Nucleus accumbens (tissue), 56 donors: ENCODE measurements around the gene SIGLEC8.
A peak's percentile ranks its signal among the peaks of the same experiment; 100 is the strongest.

Source experiments
- DNase-seq, 56 donors: peaks; one replicate each; lab custom pipeline; 2025; lab: John Stamatoyannopoulos, UW

The SIGLEC8 gene

GRCh38 chr19:51410950-51411748 is 47.1 kb downstream of the SIGLEC8 start:
- no peak for DNase-seq

GRCh38 chr19:51407511-51408131 is 50.6 kb downstream of the SIGLEC8 start:
- DNase-seq = peak in 1 of 56 donors; percentile 4

- no peak for DNase-seq
Observed at GRCh38 chr19:51402117-51402516, 56.1 kb downstream of the SIGLEC8 start.
